NCI-H2081 treated with DMSO at 0.1 percent for 48 hours (cell line): ENCODE results near the gene CUL7.
A peak's percentile ranks its signal among the peaks of the same experiment; 100 is the strongest.
"Not testable (repeated sequence)": the region's sequence is repeated elsewhere in the genome, so short reads cannot be mapped to it uniquely, and the experiment has no call there.

Experiments used
- DNase-seq: peaks from one replicate; lab custom pipeline; 2025; lab: John Stamatoyannopoulos, UW

CUL7 gene

GRCh38 chr6:43014434-43014909, 39.2 kb downstream of the CUL7 start:
- DNase-seq = no peak

GRCh38 chr6:43013843-43014433, 39.7 kb downstream of the CUL7 start, which contains the start of the genes KLHDC3 and MEA1:
TSS of gene KLHDC3 (plus strand) at chr6:43014249. CDS start at chr6:43017193, 2,944 bp downstream.
TSS of gene MEA1 (minus strand) at chr6:43013946. CDS start at chr6:43013813, 133 bp downstream.
- peak; percentile 99 for DNase-seq

- DNase-seq = no peak
These were observed 40.4 kb downstream of the CUL7 start for GRCh38 chr6:43013097-43013842.

- DNase-seq = no peak
These were observed 41.3 kb downstream of the CUL7 start for GRCh38 chr6:43012364-43012763.

- no peak for DNase-seq
These were observed 42.4 kb downstream of the CUL7 start for GRCh38 chr6:43011207-43011606.

- DNase-seq = no peak
These were observed 44.5 kb downstream of the CUL7 start for GRCh38 chr6:43009124-43009523.

GRCh38 chr6:43007126-43007525, 46.5 kb downstream of the CUL7 start:
- DNase-seq = no peak

GRCh38 chr6:43006251-43006650, 47.4 kb downstream of the CUL7 start:
- no peak for DNase-seq

GRCh38 chr6:43005844-43006243, 47.8 kb downstream of the CUL7 start:
- no peak for DNase-seq

GRCh38 chr6:43001843-43002242, 51.8 kb downstream of the CUL7 start:
- DNase-seq = no peak

- not testable (repeated sequence) for DNase-seq
These were observed 55.4 kb downstream of the CUL7 start for GRCh38 chr6:42998205-42998604.

GRCh38 chr6:42996513-42996912, 57.1 kb downstream of the CUL7 start:
- no peak for DNase-seq

- no peak for DNase-seq
These were observed 60.2 kb downstream of the CUL7 start for GRCh38 chr6:42993445-42993844.

- DNase-seq = no peak
These were observed 63.7 kb downstream of the CUL7 start for GRCh38 chr6:42989923-42990322.

- no peak for DNase-seq
These were observed 65.1 kb downstream of the CUL7 start for GRCh38 chr6:42988486-42989020.
